NOMO-1 treated with DMSO at 0.1 percent for 48 hours (cell line): ENCODE data around the gene ZNF70.

Experiments
- DNase-seq: peaks from one replicate; lab custom pipeline; 2025; ENCODE audit not compliant: unreplicated experiment; lab: John Stamatoyannopoulos, UW

Gene ZNF70

GRCh38 chr22:23779731-23780130 lies 28.8 kb upstream of the ZNF70 start:
- DNase-seq = no peak

DNA sequence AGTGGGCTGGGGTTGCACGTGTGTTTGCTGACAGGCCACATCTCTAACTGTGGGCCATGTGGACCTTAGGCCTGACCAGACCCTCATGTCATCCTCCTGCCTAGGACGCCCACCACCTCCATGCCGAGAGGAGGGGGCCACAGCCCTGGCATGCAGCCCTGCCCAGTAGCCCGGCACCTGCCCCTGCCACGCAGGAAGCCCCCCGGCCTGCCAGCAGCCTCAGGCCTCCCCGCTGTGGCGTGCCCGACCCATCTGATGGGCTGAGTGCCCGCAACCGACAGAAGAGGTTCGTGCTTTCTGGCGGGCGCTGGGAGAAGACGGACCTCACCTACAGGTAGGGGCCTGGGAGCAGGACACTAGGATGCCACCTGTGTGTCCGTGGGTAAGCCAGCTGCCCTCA lies 28.2 kb upstream of the ZNF70 start:
- DNase-seq = no peak

DNA sequence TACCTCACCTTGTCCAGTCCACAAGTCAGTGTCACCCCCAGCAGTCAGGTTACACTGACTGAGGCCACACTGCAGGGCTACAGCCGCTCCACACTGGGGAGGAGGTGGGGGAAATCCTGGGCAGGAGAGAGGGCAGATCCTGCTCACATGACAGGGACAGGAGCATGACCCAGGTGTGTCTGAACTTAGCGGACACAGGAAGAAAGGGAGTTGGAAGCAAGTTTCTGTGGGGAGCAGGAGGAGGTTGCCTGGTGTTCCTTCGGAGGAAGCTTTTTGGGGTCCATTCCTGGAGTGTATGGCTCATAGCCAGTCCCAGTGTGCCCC lies 27.6 kb upstream of the ZNF70 start:
- DNase-seq = no peak

GRCh38 chr22:23777776-23778576 lies 27.1 kb upstream of the ZNF70 start:
- DNase-seq = no peak

GRCh38 chr22:23775779-23776375 lies 25.0 kb upstream of the ZNF70 start:
- DNase-seq = no peak

DNA sequence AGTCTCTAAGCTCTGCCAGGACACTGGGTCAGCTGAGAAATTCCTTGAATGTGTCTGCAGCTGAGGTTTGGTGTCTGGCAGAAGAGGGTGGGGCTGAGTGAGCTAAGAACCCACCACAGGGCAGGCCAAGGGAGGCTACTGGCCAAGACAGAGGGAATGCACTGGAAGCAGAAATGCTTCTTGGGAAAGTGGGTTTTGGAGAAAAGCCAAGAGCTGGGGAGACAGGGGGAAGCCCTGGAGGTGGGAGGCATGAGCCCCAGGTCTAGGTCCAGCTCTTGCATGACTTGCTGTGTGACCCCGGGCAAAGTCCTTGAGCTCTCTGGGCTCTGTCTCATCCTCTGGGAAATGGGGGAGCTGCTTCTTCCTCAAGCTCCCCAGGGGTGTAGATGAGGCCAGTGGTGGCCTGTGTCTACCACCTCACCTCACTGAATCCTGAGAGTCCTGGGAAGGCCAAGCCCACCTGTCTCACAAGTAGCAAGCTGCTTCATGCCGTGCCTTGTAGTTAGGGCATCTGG lies 24.1 kb upstream of the ZNF70 start:
- DNase-seq = no peak

- no peak for DNase-seq
Observed at GRCh38 chr22:23774114-23774921, 23.4 kb upstream of the ZNF70 start.

DNA sequence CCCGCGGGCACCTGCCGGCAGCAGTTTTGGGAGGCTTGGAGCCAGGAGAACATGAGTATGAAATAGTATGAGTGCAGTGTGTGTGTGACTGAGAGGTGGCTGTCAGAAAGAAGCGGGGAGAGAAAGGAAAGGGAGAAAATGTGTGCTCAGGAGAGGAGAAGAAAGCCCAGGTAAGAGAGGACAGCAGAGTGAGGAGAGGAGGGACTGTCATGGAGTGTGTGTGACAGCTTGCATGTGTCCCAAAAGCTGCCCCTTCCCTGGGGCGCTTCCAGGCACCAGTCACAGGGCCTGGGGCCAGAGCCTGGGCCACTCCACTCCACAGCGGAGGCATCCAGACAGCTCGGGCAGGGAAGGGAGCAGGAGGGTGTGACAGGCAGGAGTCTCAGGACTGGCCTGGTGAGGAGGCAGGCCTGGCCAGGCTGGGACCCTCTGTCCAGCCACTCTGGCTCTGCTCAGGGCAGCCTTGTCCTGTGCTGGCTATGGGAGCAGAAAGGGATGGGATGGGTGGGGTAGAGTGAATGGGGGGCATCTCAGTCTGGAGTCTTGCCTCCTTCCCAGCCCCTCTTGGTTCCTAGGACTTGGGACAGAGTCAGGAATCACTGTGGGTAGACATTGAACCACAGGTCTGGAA lies 22.7 kb upstream of the ZNF70 start:
- DNase-seq = no peak

GRCh38 chr22:23772649-23773473 lies 21.9 kb upstream of the ZNF70 start, which contains the start of gene MMP11:
TSS of gene MMP11 (plus strand) at chr22:23772849. CDS start at chr22:23772871, 22 bp downstream.
- peak; percentile 5 for DNase-seq

GRCh38 chr22:23772315-23772648 lies 21.4 kb upstream of the ZNF70 start:
- DNase-seq = no peak

- no peak for DNase-seq
Observed at GRCh38 chr22:23769321-23769965, 18.5 kb upstream of the ZNF70 start.

GRCh38 chr22:23767673-23768548 lies 17.0 kb upstream of the ZNF70 start, which contains the start of gene CHCHD10:
TSS of gene CHCHD10 (minus strand) at chr22:23767972. CDS start at chr22:23767874, 98 bp downstream.
- DNase-seq = peak; percentile 83

DNA sequence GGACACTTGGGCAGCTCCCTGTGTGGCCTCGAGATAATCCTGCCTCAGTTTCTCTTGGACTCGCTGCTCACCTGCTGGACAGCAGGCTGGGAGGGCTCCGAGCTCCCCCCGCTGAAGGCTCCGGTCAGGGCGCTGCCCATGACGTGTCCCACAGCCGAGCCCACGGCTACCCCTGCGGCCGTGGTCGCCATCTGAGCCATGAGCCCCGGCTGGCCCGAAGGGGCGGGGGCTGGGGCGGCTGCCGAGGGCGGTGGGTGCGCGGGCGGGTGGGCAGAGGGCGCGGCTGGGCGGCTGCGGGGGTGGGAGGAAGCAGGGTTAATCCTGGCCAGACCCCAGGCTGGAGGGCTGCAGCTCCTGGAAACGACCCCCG lies 16.4 kb upstream of the ZNF70 start:
- no peak for DNase-seq

DNA sequence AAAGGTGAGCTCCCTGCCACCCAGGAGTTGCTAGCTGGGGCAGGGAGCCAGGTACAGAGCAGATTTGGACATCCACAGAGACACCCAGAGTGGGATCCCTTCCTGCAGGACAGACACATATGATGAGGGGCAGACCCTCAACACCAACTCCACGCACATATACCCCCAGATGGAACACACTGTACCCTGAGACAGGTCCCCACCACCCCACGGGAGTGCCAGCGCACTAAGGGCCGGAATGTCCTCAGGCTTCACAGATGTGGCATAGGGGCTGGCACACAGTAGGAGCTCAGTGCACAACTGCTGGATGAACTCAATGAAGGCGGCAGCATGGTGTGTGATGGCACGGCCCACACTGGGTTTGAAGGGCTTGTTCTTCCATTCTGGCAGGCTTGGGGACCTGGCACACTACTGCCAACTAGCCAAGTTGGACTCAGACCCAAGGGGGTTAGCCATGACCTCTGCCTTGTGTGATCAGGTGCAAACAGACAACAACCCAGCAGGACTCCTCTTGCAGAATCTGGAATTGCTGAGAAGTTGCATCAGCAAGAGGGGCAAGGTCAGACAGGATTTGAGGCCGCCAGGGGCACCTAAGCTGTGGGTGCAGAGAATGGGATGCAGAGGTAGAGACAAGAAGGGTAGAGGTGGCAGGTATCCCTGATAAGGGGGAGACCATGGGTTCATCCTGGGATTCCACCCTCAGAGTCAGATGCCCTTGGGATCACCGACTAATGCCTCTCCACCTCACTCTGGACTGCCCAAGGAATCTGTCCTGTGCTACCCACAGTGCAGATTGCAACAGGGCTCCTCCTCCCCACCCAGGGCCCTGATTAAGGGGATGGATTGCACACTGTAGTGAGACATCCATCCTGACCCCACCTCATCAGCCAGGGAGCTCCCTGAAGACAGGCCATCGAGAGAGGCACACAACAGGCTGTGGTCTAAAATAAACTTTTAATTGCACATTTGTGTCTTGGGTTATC lies 14.3 kb upstream of the ZNF70 start:
- DNase-seq = no peak

DNA sequence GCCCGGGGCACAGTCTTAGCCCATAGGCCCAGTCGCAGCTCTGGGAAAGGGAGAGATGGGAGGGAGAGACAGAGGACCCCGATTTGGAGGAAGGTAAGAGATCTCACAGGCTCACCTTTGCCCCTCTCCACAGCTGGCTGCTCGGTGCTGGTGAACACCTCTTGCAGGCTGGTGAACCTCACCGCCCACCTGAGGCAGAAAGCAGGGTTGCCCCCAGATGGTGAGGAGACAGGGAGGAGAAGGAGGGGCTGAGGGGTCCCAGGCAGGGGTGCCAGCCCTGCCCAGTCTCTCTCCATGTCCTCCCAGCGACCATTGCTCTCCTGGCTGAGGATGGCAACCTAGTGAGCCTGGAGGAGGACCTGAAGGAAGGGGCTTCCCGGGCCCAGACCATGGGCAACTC lies 13.0 kb upstream of the ZNF70 start:
- DNase-seq = no peak

- DNase-seq = no peak
Observed at GRCh38 chr22:23763579-23763945, 12.7 kb upstream of the ZNF70 start.

DNA sequence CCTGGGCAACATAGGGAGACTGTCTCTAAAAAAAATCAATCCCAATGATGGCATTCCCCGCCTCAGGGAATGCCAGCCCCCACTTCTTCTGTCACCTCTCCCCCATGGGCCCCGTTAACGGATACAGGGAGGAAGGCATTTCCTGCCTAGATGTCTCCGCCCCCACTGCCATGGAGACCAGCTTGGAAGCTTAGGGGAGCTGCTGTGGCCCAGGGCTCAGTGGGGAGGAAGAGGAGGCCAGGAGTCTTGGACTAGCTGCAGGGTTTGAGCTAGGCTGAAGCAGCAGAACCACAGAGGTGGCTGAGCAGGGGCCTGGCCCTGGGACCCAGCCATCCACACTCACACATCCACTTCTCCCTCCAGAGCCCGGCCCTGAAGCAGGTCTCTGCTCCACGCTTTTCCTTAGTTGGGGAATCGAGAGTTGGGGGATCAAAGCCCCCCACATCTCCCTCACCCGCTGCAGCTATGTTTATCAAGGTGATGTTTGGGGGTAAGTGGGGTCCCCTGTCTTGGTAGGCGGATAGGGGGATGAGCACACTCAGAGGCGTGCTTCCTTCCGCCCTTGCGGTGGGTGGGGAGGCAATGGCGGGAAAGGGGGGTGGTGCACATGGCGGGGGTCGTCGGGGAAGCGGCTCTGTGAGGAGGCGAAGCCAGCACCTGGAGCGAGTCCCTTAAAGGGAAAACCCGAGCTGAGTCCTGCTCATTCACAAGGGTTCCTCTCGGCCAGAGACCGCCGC lies 12.1 kb upstream of the ZNF70 start, which contains the start of gene C22orf15:
C22orf15 (plus strand) TSS at position 149 of the 737 bp plus-strand sequence; CDS start at position 466, 317 bp downstream.
- no peak for DNase-seq
